Vagina (tissue), 2 donors: ENCODE results near the gene EME2.

Experiments used
- POLR2A ChIP-seq, 2 donors: fragments of 450-650 bp; IDR thresholded peaks; one replicate each; pipeline ENCODE4 v1.6.1; 2017; ENCODE audit warnings: antibody characterized with exemption in 2 of 2, mild to moderate bottlenecking in 2 of 2, moderate library complexity in 2 of 2
- POLR2AphosphoS5 ChIP-seq, 2 donors: sonication (generic); formaldehyde crosslinking; IDR thresholded peaks; one replicate each; pipeline ENCODE4 v1.9.0; 2017; ENCODE audit warnings: antibody characterized with exemption in 2 of 2, mild to moderate bottlenecking in 2 of 2, low read depth in 1 of 2; ENCODE audit not compliant: insufficient read depth in 1 of 2
- TF ChIP-seq, protein P1 (sequence below), 3 experiments: fragments of 450-650 bp in 2 of 3; fragments of 200-600 bp in 1 of 3; sonication (generic) in 1 of 3; IDR thresholded peaks; one replicate each; pipeline ENCODE4 v1.5.1; 2017 to 2019; ENCODE audit warnings: antibody characterized with exemption in 3 of 3, mild to moderate bottlenecking in 2 of 3, moderate library complexity in 2 of 3

DNA sequence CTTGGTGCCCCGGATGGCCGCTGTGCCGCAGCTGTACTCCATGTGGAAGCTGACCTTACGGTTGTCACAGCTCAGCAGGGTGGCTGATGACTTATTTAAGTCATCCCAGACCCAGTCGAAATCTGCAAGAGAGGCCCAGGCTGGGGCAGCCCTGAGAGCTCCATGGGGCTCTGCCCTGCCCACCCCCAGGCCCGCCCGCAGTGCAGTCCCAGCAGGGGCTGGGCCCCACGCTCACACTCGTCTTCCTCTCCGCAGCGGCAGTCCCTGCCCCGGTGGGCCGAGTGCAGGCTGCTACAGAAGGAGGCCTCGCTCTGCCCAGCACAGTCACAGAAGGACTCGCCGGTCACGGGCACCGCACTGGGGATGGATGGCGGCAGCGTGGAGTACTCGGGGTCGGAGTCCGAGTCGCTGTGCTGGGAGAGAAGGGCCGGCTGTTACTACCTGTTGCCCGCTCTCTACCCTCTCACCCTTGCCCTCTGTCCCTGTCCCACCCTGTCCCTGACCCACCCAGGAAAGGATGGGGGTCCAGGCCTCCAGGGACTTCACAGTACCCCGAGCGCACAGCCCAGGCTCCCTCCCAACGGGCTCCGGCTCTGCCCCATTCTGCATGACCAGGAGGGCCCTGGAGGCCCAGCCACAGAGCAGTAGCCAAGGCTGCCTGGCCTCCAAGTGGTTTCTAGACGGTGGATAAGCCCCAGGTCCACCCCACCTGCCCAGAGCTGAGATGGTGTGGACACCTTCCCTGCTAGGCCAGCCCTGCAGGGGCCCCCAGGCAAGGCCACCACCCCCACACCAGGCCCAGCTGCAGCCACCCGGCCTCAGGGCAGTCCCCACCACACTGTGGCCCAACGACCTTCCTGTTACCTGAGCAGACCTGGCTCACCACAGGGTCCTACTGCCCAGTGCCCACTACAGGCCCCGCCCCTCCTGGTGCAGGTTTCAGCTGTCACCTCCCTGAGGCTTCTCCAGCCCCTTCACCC, 5.9 kb downstream of the EME2 start:
- TF ChIP-seq, protein P1, sequence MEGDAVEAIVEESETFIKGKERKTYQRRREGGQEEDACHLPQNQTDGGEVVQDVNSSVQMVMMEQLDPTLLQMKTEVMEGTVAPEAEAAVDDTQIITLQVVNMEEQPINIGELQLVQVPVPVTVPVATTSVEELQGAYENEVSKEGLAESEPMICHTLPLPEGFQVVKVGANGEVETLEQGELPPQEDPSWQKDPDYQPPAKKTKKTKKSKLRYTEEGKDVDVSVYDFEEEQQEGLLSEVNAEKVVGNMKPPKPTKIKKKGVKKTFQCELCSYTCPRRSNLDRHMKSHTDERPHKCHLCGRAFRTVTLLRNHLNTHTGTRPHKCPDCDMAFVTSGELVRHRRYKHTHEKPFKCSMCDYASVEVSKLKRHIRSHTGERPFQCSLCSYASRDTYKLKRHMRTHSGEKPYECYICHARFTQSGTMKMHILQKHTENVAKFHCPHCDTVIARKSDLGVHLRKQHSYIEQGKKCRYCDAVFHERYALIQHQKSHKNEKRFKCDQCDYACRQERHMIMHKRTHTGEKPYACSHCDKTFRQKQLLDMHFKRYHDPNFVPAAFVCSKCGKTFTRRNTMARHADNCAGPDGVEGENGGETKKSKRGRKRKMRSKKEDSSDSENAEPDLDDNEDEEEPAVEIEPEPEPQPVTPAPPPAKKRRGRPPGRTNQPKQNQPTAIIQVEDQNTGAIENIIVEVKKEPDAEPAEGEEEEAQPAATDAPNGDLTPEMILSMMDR (IDR thresholded peaks at IDR 0.05) = no peak
- TF ChIP-seq POLR2A (IDR thresholded peaks at IDR 0.05) (no peak), POLR2AphosphoS5 (IDR thresholded peaks at IDR 0.05; ENCODE audit: insufficient read depth in 1 of 2, low read depth in 1 of 2) (no peak)
